GM19397 (cell line): Measurements from ENCODE around the gene MMP25.
"Not testable (repeated sequence)": the region's sequence is repeated elsewhere in the genome, so short reads cannot be mapped to it uniquely, and the experiment has no call there.

Source experiments
- ATAC-seq: cut with Tn5 transposase; IDR thresholded peaks from one replicate; pipeline ENCODE4 v1.9.1; 2021; ENCODE audit warnings: mild to moderate bottlenecking, moderate library complexity; ENCODE audit not compliant: unreplicated experiment

MMP25 gene

DNA sequence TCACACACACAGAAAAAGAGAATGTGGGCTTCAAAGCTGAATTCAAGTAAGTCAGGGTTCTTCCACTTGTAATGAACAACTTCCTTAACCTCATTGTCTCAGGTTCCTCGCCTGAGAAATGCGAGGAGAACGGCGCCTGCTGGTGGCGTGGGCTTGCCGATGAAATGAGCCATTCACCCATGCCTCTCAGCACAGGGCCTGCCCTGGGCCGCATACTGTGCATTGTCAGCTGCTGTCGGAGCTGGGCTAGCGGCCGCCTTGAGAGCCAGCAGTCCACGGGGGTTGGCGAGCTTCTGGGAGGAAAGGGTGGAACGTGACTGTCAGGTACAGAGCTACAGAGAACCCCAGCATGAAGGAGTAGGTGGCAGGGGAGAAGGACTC is 7.0 kb downstream of the MMP25 start:
- not testable (repeated sequence) for ATAC-seq

DNA sequence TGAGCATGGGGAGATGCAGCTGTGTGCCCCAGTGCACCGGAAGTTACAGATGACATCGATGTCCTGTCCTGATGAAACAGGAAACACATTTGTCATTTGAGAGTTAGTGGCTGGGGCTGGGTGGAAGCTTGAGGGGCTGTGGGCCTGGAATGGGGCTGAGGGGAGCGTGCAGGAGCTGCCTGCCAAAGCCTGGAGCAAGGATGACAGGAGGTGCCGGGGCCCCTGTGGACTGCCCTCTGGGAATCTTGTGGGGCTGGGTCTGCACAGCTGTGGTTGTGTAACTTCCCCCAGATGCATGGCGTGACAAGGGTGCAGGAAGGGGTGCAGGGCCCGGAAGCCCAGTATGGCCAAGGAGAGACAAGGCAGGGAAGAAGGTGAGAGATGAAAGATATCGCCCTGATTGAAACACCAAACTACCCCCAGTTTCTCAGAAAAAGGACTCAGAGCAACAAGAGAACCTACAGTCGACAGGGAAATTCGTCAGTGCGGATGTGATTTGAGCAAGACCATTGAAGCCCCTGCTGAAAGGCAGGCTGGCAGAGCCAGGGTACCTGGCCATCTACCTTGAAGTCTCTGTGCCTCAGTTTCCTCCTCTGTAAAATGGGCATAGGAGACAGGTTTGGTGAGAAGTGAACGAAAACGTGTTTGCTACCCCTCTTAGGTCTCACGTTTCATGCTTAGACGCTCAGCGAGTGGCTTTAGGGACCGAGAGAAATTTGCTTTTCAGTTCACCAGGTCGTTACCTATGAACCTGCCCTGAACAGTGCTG is 8.8 kb downstream of the MMP25 start:
- no peak for ATAC-seq

DNA sequence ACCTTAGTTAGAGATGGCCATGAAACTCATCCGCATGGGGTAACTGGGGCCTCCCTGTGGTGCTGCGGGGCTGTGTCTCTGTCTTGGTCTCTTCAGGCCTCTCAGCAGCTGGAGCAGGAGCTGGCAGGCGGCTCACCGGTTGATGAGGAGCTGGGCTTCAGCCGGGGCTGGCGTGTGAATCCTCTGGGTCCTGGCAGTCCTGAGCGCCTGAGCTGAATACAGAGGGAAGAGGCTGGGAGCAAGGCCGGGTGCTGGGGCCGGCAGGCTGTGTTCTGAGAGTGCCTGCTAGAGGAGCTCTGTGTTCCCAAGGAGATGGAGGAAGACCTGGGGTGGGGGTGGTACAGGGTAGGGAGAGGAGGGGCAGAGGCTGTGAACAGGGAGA is 9.4 kb downstream of the MMP25 start:
- not testable (repeated sequence) for ATAC-seq

DNA sequence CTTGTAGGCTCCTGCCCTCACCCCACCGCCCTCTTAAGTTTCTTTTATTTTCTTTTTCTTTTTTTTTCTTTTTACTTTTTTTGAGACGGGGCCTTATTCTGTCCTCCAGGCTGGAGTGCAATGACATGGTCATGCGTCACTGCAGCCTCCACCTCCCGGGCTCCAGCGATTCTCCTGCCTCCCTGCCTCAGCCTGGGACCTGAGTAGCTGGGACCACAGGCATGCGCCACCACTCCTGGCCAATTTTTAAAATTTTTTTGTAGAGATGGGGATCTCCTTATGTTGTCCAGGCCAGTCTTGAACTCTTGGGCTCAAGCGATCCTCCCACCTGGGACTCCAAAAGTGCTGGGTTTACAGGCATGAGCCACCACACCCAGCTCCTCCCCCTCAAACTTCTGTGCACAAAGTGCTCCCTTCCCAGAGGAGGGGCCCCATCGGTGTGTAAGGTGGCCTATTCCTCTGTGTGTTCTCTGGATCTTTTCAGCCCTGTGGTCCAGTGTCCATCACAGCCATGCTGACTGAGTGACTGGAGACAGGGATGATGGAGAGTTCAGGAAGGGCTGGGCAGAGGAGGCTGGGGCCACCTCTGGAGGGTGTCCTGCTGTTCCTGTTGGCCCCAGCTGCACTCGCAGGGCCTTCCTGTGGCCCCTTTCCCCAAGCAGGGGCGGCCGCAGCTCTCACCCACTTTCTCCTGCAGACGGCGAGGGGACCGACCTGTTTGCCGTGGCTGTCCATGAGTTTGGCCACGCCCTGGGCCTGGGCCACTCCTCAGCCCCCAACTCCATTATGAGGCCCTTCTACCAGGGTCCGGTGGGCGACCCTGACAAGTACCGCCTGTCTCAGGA is 10.2 kb downstream of the MMP25 start:
- ATAC-seq, result no peak

DNA sequence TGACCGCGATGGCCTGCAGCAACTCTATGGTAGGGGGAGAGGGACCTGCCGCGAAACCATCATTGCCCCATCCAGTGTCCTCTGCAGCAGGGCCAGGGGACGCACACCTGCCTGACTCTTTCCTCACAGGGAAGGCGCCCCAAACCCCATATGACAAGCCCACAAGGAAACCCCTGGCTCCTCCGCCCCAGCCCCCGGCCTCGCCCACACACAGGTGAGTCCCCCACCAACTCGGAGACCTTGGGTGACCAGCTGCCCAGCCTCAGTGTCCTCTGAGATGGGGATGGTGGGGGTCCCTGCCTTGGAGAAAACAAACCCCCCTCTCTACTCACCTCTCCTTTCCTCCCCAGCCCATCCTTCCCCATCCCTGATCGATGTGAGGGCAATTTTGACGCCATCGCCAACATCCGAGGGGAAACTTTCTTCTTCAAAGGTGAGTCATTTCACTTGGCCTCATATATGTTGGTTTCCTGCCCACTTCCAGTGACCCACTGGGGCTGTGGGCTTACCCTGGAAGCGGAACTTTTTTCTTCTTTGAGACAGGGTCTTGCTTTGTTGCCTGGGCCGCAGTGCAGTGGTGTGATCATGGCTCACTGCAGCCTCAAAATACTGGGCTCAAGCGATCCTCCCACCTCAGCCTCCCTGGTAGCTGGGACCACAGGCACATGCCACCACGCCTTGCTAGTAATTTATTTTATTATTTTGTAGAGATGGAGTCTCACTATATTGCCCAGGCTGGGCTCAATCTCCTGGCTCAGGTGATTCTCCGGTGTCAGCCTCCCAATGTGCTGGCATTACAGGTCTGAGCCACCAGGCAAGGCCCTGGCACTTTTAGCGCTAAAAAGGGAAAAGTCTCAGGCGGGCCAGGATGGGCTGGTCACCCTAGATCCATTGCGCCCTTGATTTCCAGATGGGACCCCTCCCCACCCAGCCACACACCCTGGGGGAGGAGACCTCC is 11.1 kb downstream of the MMP25 start:
- ATAC-seq, result no peak

DNA sequence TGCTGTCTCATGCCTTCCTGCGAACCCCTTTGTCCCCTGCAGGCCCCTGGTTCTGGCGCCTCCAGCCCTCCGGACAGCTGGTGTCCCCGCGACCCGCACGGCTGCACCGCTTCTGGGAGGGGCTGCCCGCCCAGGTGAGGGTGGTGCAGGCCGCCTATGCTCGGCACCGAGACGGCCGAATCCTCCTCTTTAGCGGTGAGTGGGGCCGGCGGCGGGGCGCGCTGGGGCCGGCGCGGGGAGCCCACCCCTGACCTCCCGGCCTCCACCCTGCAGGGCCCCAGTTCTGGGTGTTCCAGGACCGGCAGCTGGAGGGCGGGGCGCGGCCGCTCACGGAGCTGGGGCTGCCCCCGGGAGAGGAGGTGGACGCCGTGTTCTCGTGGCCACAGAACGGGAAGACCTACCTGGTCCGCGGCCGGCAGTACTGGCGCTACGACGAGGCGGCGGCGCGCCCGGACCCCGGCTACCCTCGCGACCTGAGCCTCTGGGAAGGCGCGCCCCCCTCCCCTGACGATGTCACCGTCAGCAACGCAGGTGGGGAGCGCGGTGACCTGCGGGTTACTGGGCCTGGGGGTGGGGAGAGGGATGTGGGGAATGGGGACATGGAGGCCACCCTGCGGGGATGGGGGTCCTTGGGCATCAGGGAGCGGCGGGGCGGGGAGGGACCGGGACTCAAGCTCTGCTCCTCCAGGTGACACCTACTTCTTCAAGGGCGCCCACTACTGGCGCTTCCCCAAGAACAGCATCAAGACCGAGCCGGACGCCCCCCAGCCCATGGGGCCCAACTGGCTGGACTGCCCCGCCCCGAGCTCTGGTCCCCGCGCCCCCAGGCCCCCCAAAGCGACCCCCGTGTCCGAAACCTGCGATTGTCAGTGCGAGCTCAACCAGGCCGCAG is 12.0 kb downstream of the MMP25 start:
- peak; percentile 19 for ATAC-seq

DNA sequence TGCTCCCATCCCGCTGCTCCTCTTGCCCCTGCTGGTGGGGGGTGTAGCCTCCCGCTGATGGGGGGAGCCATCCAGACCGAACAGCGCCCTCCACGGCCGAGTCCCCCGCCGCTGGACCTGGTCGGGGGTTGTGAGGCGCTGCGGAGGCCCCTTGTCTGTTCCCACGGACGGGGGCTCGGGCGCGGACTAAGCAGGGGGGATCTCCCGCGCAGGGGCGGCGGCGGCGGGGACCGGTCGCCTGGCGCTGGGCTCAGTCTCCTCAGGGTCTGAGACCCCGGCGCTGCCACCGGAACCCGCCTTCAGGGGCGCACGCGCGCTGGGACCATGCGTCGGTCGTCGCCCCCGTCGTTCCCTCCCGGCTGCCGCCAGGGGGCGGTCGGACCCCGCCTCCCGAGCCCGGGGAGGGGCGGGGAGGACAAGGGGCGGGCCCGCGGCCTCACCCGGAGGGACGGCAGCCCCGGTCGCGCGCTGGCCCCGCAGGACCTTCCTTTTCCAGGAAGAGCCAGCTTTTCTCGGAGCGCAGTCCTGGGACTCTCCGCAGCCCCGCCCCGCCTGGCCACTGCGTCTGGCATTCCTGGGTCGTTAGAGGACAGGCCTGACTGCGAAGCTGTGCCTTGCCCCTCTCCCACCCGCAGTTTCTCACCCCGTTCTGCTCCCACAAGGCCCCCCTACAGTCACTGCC is 12.8 kb downstream of the MMP25 start:
- ATAC-seq, result peak; percentile 90

DNA sequence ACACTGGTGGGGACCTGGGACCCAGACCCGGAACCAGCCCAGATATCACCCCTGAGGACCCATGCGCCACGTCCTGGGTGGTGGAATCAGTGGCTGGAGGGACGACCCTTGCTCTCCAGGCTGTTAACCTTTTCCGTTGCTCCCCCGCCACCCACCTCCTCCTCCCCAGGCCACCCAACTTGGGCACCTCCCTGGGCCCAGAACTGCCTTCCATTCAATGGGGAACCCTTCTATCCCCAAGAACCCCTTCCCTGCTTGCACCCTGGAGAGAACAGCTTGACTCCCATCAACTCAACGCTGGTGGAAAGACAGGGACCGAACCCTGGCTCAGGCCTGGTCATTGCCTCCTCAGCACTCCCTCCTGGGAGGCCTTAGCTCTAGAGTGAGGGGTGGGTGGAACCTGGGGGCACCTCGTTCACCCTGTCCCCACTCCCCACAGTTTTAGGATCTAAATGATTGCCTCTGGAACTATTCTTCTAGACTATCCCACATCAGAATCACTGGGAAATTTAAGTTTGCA is 13.4 kb downstream of the MMP25 start:
- ATAC-seq, result no peak

DNA sequence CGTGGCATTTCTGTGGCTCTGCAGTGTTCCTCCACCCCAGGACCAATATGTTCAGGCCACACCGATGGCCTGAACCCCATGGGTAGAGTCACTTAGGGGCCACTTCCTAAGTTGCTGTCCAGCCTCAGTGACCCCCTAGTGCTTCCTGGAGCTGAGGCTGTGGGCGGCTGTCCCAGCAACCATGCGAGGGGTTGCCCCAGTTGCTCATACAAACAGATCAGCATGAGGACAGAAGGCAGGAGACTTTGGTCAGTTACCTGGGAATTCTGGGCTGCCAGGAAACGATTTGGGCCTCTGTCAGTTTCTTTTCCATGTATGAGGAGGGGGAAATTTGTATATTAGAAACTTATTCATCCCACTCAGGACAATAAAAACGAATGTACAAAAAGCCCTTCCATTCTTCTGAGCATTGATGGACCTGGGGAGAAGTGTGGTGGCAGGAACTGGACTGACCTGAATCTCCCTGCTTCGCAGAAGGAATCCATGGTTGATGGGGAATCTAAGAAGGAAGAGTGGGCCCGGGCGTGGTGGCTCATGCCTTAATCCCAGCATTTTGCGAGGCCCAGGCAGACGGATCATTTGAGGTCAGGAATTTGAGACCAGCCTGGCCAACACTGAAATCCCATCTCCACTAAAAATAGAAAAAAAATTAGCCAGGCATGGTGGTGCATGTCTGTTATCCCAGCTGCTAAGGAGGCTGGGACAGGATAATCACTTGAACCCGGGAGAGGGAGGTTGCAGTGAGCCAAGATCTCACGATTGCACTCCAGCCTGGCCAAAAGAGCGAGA is 14.2 kb downstream of the MMP25 start:
- no peak for ATAC-seq

DNA sequence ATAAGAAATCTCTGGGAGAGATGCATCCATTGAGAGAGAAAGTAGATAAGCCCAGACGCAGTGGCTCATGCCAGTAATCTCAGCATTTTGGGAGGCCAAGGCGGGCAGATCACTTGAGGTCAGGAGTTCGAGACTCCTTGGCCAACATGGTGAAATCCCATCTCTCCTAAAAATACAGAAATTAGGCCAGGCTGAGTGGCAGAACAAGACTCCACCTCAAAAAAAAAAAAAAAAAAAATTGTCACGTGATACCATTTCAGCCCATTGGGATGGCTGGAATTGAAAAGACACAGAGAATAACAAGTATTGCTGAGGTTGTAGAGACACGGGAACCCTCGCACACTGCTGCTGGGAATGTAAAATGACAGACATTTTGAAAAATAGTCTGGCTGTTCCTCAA is 16.2 kb downstream of the MMP25 start:
- ATAC-seq, result no peak

DNA sequence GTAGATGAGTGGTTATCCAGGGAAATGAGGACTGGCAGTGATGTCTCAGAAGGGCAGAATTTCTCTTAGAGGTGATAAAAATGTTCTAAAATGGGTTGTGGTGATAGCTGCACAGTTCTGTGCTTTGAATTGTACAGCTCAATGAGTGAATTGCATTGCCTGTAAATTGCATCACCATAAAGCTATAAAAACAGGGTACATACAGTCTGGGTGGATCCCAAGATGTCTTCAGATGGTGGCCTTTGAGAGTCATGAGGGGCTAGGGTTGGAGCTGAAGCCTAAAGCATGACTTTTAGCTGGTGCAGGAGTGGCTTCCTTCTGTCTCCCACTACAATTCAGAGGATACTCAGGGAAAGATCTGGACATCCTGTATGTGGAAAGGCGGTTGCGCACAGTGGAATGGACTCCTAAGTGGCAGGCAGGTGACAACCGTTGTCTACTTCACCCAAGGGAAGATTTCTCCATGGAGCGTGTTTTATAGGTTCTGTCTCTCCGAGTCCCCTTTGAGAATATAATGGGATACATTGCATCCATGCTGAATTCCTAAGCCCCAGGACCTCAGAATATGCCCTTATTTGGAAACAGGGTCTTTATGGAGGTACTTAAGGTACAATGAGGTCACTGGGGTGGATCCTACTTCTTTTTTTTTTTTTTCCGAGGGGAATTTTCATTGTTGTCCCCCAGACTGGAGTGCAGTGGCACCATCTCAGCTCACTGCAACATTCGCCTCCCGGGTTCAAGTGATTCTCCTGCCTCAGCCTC is 17.4 kb downstream of the MMP25 start:
- ATAC-seq, result no peak

DNA sequence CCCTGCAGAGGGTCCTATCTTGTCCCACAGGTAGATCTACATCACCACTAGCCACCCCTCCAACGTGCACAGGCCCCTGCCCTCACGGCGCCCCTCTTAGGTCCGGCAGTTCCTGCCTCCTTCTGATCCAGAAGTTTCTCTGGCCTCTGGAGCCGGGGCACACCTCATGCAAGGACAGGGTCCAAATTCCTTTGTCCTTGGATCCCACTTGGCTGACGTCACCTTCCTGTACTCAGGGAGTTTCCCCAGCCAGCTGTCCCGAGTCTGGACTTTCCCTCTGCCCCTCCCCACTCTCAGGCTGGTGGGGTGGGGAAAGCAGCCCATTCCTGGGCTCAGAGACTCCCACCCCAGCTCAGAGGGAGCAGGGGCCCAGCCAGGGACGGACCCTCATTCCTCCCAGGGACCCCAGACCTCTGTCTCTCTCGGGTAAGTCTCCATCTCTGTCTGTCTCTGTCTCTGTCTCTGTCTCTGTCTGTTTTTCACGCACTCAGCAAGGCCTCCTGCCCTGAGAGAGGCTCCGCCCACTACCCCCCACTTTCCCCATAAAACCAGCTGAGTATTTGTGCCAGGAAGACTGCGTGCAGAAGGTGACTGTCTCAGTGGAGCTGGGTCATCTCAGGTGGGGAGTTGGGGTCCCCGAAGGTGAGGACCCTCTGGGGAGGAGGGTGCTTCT is 18.8 kb downstream of the MMP25 start, which contains the start of gene IL32:
TSS of gene IL32 (plus strand) at position 572 of the 673 bp plus-strand sequence. CDS start 172 bp downstream, outside the sequence.
- no peak for ATAC-seq

DNA sequence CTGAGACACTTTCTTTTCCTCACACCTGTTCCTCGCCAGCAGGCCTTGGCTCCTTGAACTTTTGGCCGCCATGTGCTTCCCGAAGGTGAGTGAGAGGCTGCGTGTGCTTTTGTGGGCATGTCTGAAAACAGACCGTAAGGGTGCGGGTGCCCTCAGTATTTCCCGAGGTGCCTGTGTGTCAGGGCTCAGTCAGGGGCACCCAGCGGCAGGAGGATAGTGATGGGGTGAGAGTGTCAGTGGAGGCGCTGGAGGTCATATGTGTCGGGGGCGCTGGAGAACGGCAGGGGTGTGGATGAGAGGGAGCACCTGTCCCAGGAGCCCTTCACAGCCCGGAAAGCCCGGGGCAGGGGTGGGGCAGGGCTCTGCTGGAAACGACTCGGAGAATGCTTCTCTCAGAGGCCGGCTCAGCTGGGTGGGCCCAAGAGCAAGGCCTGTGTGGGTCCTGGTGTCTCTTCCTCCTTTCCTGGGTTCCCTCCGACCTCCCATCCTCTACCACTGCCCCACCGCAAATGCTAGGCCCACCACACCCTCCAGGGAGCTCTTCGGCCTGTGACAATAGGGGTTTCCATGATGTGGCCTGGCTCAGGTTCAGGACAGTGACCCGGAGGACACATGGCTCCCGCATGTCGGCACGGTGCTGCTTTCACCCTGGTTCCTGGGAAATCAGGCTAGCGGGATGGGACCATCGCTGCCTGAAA is 19.5 kb downstream of the MMP25 start:
- no peak for ATAC-seq

DNA sequence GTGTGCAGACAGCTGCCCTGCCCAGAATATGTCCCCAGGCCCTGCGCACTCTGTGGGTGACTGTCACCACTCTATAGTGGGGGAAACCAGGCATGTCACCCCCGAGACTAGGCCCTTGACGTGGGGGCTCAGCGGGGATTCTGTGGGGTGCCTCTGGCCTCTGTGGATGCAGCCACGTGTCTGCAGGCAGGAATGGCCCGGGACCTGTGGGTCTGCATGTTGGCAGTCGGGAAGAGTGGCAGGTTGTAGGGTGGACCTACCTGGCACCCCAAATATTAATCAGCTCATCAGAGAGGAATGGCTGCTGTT is 20.0 kb downstream of the MMP25 start:
- no peak for ATAC-seq

DNA sequence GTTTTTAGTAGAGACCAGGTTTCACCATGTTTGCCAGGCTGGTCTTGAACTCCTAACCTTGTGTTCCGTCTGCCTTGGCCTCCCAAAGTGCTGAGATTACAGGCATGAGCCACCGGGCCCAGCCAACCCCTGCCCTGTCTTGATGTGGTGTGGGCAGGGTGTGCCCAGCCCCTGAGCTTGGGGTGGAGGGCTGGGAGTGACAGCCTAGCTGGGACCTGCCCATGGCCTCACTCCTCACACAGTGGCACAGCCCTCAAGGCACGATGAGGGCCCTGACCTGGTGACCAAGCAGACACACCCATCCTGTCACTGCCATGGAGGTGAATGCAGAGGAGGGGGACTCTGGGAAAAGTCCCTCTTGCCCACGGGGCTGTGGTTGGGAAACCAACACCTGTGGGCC is 22.1 kb downstream of the MMP25 start:
- ATAC-seq, result no peak

DNA sequence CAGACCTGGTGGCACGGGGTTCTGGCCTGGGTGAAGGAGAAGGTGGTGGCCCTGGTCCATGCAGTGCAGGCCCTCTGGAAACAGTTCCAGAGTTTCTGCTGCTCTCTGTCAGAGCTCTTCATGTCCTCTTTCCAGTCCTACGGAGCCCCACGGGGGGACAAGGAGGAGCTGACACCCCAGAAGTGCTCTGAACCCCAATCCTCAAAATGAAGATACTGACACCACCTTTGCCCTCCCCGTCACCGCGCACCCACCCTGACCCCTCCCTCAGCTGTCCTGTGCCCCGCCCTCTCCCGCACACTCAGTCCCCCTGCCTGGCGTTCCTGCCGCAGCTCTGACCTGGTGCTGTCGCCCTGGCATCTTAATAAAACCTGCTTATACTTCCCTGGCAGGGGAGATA is 22.8 kb downstream of the MMP25 start:
- ATAC-seq, result not testable (repeated sequence)
